SH-SY5Y (cell line): ENCODE data around the gene MRPL28.

Experiments
- GATA2 ChIP-seq: IDR thresholded peaks from 2 replicates; pipeline ENCODE4 v1.6.1; 2011; ENCODE audit warnings: mild to moderate bottlenecking, low read depth, low read length
- GATA3 ChIP-seq: IDR thresholded peaks from 2 replicates; pipeline ENCODE4 v1.6.1; 2011; ENCODE audit warnings: low read depth, mild to moderate bottlenecking, low read length, moderate library complexity

Gene MRPL28

GRCh38 chr16:322476-323143 is 47.7 kb downstream of the MRPL28 start:
- TF ChIP-seq GATA3 (no peak), GATA2 (no peak)

- no peak for TF ChIP-seq GATA2
- TF ChIP-seq GATA3 = no peak
Observed at GRCh38 chr16:321532-321931, 48.8 kb downstream of the MRPL28 start.

GRCh38 chr16:320206-320605 is 50.1 kb downstream of the MRPL28 start:
- TF ChIP-seq GATA3 = no peak
- no peak for TF ChIP-seq GATA2

GRCh38 chr16:318628-319027 is 51.7 kb downstream of the MRPL28 start:
- TF ChIP-seq GATA2 = no peak
- TF ChIP-seq GATA3 = no peak

GRCh38 chr16:317583-317982 is 52.8 kb downstream of the MRPL28 start:
- TF ChIP-seq GATA3 (no peak), GATA2 (no peak)
